H1 (cell line): ENCODE results near the gene ESYT2. TPM values are rescaled to one million over a fixed set of nuclear protein-coding genes. Genes with fewer than 3 reads are reported as not detected.

Experiments used
- GTF2F1 ChIP-seq: IDR thresholded peaks from 2 replicates; pipeline ENCODE4 v1.6.1; 2012; ENCODE audit warnings: low read depth, low read length, improper control_type of control experiment, borderline replicate concordance
- RNF2 ChIP-seq: fragments of 200-900, 300-1000 bp; sonication (generic); IDR thresholded peaks from 2 replicates; pipeline ENCODE4 v1.7.1; 2016; ENCODE audit warnings: borderline replicate concordance, low read depth, mild to moderate bottlenecking, antibody characterized with exemption, low read length; ENCODE audit not compliant: poor library complexity, severe bottlenecking; ENCODE audit errors: missing control alignments
- polyA plus RNA-seq, 7 experiments: library from polyadenylated mRNA; depleted of rRNA in 3 of 7; stranded (reverse) in 5 of 7; unstranded in 2 of 7; fragments of >200 nt in 5 of 7; fragments of 200-250 nt in 2 of 7; gene quantifications; 1 replicate in 5 of 7; 2 replicates in 1 of 7; 4 replicates in 1 of 7; pipeline versions ENCODE4 v1.2.1 to v1.2.3, GENCODE V29; 2011 to 2013; ENCODE audit warnings: missing spikeins in 2 of 7, mixed read lengths in 2 of 7
- total RNA-seq: library from RNA; stranded (reverse); fragmentation: NEBNext Ultra II Directional; extraction: Animal tissue kit (Norgen Biotek cat#: 25700); gene quantifications from 2 replicates; pipeline ENCODE4 v1.2.1, GENCODE V29; 2021

The ESYT2 gene
- total and polyA plus RNA-seq, 2 of the 8 experiments (the other 6 are each of a cell fraction or from before 2014, with no cell fraction given): 27.0 to 37.5 TPM

DNA sequence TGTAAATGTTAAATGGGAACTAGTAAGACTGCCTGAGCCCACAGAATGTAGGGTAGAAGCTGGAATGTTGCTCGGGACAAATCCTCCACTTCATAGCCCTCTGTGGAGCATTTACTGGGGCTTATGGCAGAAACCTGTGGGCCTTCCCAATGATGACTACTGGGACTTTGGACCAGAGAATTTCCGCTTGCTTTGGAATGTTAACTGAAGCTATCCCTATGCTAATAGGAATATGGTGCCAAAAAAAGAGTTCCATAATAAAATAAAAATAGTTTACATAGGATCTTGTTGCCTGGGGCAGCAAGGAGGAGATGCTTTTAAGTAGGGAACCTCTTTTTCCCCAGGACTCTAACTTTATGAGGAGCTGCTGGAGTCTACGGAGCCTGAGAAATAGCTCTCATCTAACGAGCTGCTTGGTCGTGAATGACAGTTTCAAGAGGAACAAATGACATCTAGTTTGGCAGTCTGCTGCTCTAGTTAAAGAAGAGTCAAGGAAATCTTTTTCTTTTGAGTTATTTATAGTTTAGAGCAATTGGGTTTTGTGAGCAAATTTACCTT, 21.3 kb upstream of the ESYT2 start (continued):
- no peak for TF ChIP-seq GTF2F1
- no peak for TF ChIP-seq RNF2
